ENCODE results near the gene CATSPERB.
"Not testable (repeated sequence)": the region's sequence is repeated elsewhere in the genome, so short reads cannot be mapped to it uniquely, and the experiment has no call there.

DNA sequence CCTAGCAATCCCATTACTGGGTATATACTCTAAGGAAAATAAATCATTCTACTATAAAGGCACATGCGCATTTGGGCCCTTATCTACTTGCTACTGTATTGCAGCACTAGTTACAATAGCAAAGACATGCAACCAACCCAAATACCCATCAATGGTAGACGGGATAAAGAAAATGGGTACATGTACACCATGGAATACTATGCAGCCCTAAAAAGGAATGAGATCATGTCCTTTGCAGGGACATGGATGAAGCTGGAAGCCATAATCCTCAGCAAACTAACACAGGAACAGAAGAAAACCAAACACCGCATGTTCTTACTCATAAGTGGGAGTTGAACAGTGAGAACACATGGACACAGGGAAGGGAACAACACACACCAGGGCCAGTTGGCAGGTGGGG, 54.2 kb downstream of the CATSPERB start:
- not testable (repeated sequence) for TF ChIP-seq EP300 (IDR thresholded peaks at IDR 0.05; ENCODE audit: low read depth); POLR2AphosphoS5 (IDR thresholded peaks at IDR 0.05); POLR2A (IDR thresholded peaks at IDR 0.05)
- TF ChIP-seq, protein P1, sequence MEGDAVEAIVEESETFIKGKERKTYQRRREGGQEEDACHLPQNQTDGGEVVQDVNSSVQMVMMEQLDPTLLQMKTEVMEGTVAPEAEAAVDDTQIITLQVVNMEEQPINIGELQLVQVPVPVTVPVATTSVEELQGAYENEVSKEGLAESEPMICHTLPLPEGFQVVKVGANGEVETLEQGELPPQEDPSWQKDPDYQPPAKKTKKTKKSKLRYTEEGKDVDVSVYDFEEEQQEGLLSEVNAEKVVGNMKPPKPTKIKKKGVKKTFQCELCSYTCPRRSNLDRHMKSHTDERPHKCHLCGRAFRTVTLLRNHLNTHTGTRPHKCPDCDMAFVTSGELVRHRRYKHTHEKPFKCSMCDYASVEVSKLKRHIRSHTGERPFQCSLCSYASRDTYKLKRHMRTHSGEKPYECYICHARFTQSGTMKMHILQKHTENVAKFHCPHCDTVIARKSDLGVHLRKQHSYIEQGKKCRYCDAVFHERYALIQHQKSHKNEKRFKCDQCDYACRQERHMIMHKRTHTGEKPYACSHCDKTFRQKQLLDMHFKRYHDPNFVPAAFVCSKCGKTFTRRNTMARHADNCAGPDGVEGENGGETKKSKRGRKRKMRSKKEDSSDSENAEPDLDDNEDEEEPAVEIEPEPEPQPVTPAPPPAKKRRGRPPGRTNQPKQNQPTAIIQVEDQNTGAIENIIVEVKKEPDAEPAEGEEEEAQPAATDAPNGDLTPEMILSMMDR (IDR thresholded peaks at IDR 0.05), result not testable (repeated sequence)

Data from transverse colon (tissue), 4 donors.